Activated CD8-positive, alpha-beta memory T cell treated with anti-CD3 and anti-CD28 coated beads, Interleukin-2, amount 50 U/mL, for 4 hours (primary cell): ENCODE results near the gene CGB1.
"Not testable (repeated sequence)": the region's sequence is repeated elsewhere in the genome, so short reads cannot be mapped to it uniquely, and the experiment has no call there.

Source experiments
- DNase-seq: peaks from one replicate; pipeline ENCODE4 v3.0.0-alpha.2; 2020

The CGB1 gene

GRCh38 chr19:49057636-49058234, 21.0 kb upstream of the CGB1 start, which contains the start of gene CGB7:
TSS of gene CGB7 (minus strand) at chr19:49057749. CDS start at chr19:49055375, 2,374 bp downstream.
- DNase-seq: peak; percentile 38

GRCh38 chr19:49056902-49057596, 20.4 kb upstream of the CGB1 start:
- not testable (repeated sequence) for DNase-seq

DNA sequence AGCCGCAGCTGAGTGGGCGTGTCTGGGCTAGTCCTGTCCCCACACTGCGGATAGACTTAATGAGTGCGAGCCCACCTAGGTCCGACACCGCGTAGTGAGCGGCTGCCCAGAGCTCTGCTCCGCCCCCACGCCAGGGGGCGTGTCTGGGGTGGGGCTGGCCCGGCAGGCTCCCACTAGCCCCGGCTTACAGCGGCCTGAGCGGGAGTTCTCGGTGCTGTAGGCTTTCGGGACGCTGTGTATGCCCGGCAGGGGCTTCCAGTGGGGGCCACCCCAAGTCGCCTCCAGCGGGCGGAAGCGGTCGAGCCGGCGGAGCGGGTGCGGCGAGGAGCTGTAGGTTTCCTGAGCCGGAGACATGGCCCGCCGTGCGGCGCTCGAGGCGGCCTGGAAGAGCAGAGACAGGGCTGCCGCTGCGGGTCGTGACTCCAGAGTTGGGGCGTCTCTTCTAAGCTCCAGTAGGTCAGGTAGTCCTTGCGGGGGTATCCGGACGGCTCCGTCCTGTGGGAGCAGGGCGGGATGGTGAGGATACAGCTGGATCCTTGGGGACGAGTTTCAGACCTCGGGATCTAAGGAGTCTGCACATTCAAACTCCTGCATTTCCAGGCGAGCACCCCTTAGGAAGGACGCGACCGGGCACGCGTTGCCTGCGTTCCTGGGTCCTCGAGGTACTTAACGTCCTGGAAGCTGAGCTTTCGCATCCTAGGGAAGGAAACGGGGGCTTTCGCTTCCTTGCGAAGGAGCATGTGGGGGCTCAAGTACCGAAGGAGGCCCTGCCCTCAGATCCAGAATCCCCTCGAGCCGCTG, 19.6 kb upstream of the CGB1 start:
- peak; percentile 56 for DNase-seq

DNA sequence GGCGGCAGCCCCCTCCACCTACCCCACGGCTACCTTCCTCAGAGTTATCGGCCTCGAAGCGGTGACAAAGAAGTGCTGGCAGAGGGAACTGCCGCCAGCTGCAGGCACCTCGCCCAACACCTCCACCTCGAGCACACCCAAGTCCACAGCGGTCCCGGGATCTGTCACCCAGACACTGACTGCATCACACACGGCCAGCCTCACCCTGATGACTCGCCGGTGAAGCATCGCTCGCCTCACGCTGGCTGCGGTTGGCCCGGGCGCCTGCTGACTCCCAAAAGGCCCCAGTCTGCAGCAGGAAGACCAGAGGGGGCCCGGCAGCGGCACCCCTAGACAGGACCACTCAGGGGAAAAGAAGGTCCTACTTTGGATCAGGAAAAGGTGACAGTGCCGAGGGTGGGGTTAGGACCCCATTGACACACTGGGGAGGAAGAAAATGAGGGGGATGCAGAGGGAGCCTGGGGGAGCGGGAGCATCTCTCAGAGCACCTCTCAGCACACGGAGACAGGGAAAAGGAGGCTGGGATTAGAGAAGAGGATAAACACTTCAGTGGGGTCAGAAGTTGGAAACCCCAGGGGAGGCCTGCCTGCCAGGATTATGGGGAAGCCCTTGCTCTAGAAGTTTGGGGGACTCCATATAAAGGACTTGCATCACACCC, 13.8 kb upstream of the CGB1 start:
- DNase-seq: not testable (repeated sequence)

DNA sequence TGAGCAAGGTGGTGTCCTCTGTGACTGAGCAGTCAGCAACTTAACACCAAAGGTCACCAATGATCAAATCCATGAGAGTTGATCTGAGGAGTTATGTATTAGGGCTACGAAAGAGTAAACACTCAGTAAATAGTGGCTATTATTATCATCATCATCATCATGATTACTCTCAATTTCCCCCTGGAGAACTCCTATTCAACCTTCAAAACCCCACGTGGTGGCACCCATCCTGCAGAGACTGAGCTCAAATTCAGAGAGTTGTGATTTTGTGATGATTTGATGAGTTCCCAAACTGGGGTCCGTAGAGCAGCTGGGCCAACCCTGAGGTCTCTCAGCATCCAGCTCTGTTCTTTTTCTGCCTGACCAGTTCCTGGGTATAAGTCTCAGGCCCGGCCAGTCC, 13.1 kb upstream of the CGB1 start:
- DNase-seq: not testable (repeated sequence)

DNA sequence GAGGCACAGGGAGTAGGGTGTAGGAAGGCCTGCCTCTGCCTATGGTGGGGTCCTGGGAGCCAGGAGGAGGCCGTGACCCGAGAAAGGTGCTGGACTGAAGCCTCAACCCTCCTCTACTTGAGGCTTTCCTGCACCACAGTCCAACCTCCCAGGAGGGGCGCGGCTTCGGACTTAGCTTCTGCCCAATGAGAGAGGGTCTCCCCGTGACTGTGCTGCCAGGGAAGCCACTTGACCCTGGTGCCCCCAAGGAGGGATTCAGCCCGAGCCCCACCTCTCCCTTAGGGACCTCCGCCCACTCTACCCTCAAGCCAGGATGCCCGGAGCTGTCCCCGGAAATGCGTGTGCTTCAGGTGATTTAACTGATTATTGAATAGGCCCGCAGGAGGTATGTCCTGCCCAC, 12.3 kb upstream of the CGB1 start, which contains the start of gene CGB8:
TSS of gene CGB8 (minus strand) at position 101 of the 400 bp plus-strand sequence. CDS start 372 bp downstream, outside the sequence.
- not testable (repeated sequence) for DNase-seq

GRCh38 chr19:49043548-49043947, 6.9 kb upstream of the CGB1 start, which contains the start of gene CGB5:
TSS of gene CGB5 (plus strand) at chr19:49043848. CDS start at chr19:49044210, 362 bp downstream.
- DNase-seq: not testable (repeated sequence)

GRCh38 chr19:49042666-49043065, 6.0 kb upstream of the CGB1 start:
- DNase-seq: not testable (repeated sequence)

- no peak for DNase-seq
Observed at GRCh38 chr19:49042177-49042576, 5.5 kb upstream of the CGB1 start.

DNA sequence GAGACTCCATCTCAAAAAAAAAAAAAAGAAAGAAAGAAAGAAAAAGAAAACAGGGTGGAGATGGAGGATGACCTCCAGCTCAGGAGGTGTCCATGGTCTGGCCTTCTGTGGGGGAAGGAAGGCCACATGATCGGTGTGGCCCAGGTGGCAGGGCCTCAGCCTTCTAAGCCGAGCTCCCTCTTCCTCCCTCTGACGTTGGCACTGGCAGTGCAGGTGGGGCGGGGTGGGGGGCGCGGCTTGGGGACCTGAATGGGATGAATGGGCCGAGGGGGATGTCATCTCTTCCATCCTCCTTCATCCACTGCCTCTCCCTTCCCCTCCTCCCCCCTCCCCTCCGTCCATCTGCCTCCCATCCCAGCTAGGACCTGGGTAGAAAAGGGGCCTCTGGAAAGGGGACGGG, 3.0 kb upstream of the CGB1 start:
- not testable (repeated sequence) for DNase-seq

GRCh38 chr19:49038557-49039276, 2.0 kb upstream of the CGB1 start:
- not testable (repeated sequence) for DNase-seq

- not testable (repeated sequence) for DNase-seq
Observed at GRCh38 chr19:49038111-49038510, 1.4 kb upstream of the CGB1 start.

- peak; percentile 71 for DNase-seq
Observed at GRCh38 chr19:49031642-49032301, 4.9 kb downstream of the CGB1 start, which contains the start of gene CGB2. TSS of gene CGB2 (plus strand) at chr19:49031890. CDS start at chr19:49032096, 206 bp downstream.

DNA sequence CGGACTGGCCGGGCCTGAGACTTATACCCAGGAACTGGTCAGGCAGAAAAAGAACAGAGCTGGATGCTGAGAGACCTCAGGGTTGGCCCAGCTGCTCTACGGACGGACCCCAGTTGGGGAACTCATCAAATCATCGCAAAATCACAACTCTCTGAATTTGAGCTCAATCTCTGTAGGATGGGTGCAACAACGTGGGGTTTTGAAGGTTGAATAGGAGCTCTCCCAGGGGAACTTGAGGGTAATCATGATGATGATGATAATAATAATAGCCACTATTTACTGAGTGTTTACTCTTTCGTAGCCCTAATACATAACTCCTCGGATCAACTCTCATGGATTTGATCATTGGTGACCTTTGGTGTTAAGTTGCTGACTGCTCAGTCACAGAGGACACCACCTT, 6.4 kb downstream of the CGB1 start:
- DNase-seq: not testable (repeated sequence)

DNA sequence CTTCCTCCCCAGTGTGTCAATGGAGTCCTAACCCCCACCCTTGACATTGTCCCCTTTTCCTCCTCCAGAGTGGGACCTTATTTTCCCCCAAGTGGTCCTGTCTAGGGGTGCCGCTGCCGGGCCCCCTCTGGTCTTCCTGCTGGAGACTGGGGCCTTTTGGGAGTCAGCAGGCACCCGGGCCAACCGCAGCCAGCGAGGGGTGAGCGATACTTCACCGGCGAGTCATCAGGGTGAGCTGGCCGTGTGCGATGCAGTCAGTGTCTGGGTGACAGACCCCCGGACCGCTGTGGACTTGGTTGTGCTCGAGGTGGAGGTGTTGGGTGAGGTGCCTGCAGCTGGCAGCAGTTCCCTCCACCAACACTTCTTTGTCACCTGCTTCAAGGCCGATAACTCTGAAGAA, 6.9 kb downstream of the CGB1 start:
- DNase-seq: not testable (repeated sequence)

- not testable (repeated sequence) for DNase-seq
Observed at GRCh38 chr19:49028686-49029085, 8.0 kb downstream of the CGB1 start.

DNA sequence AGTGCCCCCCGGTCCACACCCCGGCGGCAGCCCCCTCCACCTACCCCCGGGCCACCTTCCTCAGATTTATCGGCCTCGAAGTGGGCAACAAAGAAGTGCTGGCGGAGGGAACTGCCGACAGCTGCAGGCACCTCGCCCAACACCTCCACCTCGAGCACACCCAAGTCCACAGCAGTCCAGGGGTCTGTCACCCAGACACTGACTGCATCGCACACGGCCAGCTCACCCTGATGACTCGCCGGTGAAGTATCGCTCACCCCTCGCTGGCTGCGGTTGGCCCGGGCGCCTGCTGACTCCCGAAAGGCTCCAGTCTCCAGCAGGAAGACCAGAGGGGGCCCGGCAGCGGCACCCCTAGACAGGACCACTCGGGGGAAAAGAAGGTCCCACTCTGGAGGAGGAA, 11.1 kb downstream of the CGB1 start:
- DNase-seq: not testable (repeated sequence)

GRCh38 chr19:49025088-49025487, 11.6 kb downstream of the CGB1 start:
- not testable (repeated sequence) for DNase-seq

GRCh38 chr19:49024233-49024632, 12.5 kb downstream of the CGB1 start, which contains the start of gene CGB3:
TSS of gene CGB3 (minus strand) at chr19:49024333. CDS start at chr19:49023971, 362 bp downstream.
- not testable (repeated sequence) for DNase-seq

DNA sequence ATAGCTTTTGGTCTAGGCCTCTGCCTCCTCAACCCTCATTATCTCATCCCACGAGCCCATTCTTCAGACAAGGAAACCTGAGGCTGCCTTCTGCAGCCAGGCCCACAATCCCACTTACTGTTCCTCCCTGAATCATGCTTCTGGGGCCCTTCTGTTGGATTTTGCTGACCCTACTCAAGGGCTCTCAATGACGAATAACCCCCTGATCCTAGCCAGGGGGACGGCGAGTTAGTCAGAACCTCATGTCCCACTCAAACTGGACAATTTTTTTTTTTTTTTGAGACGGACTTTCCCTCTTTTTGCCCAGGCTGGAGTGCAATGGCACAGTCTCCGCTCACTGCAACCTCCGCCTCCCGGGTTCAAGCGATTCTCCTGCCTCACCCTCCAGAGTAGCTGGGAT, 14.6 kb downstream of the CGB1 start:
- no peak for DNase-seq
